Stimulated activated CD4-positive, alpha-beta T cell treated with anti-CD3 and anti-CD28 coated beads, Interleukin-1b, Interleukin-23, amount 100 ng/mL, for 48 hours (primary cell): ENCODE measurements around the gene SCPEP1.

Experiments
- DNase-seq: peaks from one replicate; pipeline ENCODE4 v3.0.0-alpha.2; 2020

The SCPEP1 gene

GRCh38 chr17:57006040-57006439 lies 28.1 kb downstream of the SCPEP1 start:
- DNase-seq, result no peak

GRCh38 chr17:57008958-57009357 lies 31.0 kb downstream of the SCPEP1 start:
- DNase-seq, result no peak

GRCh38 chr17:57009737-57010445 lies 32.0 kb downstream of the SCPEP1 start:
- peak; percentile 56 for DNase-seq

GRCh38 chr17:57010487-57010886 lies 32.6 kb downstream of the SCPEP1 start:
- no peak for DNase-seq

- no peak for DNase-seq
These were observed 33.6 kb downstream of the SCPEP1 start for GRCh38 chr17:57011491-57012015.

GRCh38 chr17:57016071-57016763 lies 38.3 kb downstream of the SCPEP1 start:
- DNase-seq, result no peak

GRCh38 chr17:57016764-57017116 lies 38.8 kb downstream of the SCPEP1 start:
- DNase-seq, result no peak

GRCh38 chr17:57017625-57018024 lies 39.7 kb downstream of the SCPEP1 start:
- no peak for DNase-seq

- DNase-seq, result no peak
These were observed 42.3 kb downstream of the SCPEP1 start for GRCh38 chr17:57020208-57020607.

- DNase-seq, result no peak
These were observed 43.5 kb downstream of the SCPEP1 start for GRCh38 chr17:57021226-57021940.

GRCh38 chr17:57025876-57026275 lies 47.9 kb downstream of the SCPEP1 start:
- no peak for DNase-seq

GRCh38 chr17:57027852-57028251 lies 49.9 kb downstream of the SCPEP1 start:
- DNase-seq, result no peak

- DNase-seq, result no peak
These were observed 54.4 kb downstream of the SCPEP1 start for GRCh38 chr17:57032343-57032742.

GRCh38 chr17:57033296-57033695 lies 55.4 kb downstream of the SCPEP1 start:
- DNase-seq, result no peak

GRCh38 chr17:57034807-57035754 lies 57.1 kb downstream of the SCPEP1 start:
- DNase-seq, result no peak

- no peak for DNase-seq
These were observed 58.1 kb downstream of the SCPEP1 start for GRCh38 chr17:57035971-57036481.

- DNase-seq, result no peak
These were observed 59.5 kb downstream of the SCPEP1 start for GRCh38 chr17:57037411-57037810.

- no peak for DNase-seq
These were observed 60.6 kb downstream of the SCPEP1 start for GRCh38 chr17:57038486-57038885.

GRCh38 chr17:57040571-57040970 lies 62.6 kb downstream of the SCPEP1 start:
- DNase-seq, result no peak

- no peak for DNase-seq
These were observed 65.3 kb downstream of the SCPEP1 start for GRCh38 chr17:57043276-57043675.

GRCh38 chr17:57044976-57045867 lies 67.3 kb downstream of the SCPEP1 start:
- no peak for DNase-seq
